ENCODE results near the gene LCN6.
"Not testable (repeated sequence)": the region's sequence is repeated elsewhere in the genome, so short reads cannot be mapped to it uniquely, and the experiment has no call there.

LCN6 gene

DNA sequence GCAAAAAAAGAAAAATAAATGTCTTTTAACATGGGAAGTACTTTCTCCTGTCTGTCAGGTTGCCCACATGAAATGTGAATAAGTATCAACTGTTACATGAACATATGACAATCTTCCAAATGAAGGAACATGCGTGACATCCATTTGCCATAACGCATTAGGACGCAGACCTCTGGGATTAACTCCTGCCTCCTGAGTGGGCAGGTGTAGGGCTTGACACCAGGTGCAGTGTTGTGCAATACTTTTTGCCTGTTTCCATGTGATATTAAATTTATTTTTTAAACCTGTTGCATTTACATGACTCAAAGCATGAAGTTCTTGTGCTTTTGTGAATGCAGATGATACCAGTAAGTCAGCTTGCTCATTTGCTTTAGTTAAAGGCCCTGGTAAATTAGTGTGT, 34.1 kb upstream of the LCN6 start:
- no peak for DNase-seq (ENCODE audit: low read depth)

DNA sequence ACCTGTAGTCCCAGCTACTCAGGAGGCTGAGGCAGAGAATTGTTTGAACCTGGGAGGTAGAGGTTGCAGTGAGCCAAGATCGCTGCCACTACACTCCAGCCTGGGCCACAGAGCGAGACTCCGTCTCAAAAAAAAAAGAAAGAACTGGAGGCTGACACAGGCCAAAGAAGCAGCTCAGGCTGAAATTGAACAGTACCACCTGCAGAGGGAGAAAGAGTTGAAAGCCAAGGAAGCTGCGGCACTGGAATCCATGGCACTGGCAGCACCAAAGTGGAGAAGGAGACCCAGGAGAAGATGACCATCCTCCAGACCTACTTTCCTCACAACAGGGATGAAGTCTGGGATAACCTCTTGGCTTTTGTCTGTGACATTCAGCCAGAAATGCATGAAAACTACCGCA, 31.5 kb upstream of the LCN6 start:
- DNase-seq (ENCODE audit: low read depth), result no peak

DNA sequence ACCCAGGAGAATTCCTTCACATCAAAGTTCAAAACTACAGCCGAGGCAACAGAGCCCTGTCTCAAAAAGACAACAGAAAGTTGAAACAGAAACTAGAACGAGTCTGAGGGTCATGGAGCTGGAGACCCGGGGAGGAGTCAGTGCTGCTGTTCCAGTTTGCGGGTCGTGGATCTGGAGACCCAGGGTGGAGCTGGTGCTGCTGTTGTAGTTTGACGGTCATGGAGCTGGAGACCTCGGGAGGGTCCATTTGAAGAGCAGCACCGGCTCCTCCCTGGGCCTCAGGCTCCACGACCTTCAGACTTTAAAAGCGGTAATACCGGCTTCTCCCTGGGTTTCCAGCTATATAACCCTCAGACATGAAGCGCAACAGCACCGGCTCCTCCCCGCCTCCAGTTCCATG, 29.0 kb upstream of the LCN6 start:
- DNase-seq (ENCODE audit: low read depth), result no peak

DNA sequence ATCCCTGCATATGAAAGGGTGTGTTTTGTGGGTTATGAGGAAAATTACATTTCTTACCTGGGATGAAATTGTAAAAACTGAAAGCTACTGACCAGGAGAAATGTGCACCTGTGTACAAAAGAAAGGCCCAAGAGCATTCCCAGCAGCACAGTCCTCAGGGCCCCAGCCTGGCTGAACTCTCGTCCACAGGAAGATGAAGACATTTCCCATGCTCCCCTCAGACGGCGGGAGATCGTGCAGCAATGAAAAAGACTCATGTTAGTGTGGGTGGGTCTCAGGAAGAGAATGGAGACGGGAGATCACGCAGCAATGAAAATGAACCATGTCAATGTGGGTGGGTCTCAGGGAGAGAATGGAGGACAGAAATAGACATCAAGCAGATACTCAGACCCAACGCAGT, 28.6 kb upstream of the LCN6 start:
- DNase-seq (ENCODE audit: low read depth), result no peak

DNA sequence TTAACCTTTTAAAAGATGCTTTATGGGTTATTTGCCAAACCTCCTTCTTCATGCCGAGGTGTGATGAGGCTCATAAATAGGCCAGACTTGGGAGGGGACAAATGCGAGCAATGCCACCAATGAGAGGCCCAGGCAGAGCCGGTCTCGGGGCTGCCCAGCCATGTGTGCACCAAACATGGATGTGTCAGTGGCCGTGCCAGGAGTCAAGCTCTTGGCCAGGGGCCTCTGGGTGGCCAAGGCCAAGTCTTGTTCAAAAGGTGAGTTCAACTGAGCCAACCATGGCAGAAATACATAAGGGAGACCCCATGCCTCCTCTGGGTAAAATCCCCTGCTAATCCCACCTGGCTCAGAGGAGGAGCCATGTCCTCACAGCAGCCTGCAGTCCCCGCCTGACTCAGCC, 26.9 kb upstream of the LCN6 start:
- no peak for DNase-seq (ENCODE audit: low read depth)

DNA sequence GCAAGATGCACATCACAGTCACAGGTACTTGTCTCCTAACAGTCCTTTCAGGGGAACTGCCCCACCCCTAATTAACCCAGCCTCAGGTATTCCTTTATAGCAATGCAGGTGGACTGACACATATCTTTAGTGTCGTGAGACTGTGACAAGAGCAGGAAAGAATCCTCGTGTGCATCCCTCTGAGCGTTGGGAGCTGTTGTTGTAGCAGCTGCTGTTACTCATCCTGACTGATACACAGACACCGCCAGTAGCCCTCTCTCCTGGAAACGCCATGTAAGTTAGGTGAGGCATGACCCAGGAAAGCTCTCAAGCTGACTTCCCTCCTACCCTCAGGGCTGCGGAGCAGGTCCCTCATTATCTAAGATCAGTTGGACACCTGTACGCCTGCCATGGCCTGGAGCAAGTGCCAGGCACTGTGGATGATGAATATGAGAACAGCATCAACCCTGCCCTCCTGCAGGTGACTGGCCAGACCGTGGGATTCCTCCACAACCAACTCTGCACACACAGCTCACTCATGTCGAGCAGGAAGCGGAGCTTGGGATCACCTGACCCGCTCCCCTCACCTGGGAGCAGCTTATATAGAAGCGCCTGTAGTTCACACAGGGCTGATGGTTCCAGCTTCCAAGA, 26.2 kb upstream of the LCN6 start:
- no peak for DNase-seq (ENCODE audit: low read depth)

DNA sequence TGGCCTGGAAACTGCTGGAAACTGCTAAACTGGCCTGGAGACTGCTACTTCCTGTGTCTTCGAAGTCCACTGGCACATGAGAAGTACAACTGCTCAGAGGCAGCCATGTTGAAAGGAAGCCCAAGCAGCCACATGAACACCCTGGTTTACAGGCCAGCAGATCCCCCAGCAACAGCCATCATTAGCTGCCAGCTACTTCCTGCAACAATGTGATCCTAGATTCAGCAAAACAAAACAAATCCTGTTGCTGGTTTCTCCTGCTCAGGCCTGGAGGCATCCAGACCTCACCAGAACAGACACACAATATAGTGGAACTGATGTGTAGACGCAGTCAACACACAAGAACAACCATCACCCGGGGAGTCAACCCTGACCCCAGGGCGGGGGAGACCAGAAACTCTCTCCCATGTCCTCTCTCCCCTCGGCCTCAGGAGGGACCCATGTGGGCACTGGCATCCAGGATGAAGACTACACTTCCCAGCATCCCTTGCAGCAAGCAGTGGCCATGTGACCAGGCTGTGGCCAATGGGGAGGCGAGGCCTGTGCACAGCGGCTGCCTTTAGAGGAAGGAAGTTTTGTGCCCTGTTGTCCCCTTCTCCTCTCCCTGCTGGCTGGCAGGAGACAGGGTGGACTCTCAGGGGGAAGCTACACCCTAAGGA, 25.2 kb upstream of the LCN6 start:
- DNase-seq (ENCODE audit: low read depth), result peak; percentile 31

DNA sequence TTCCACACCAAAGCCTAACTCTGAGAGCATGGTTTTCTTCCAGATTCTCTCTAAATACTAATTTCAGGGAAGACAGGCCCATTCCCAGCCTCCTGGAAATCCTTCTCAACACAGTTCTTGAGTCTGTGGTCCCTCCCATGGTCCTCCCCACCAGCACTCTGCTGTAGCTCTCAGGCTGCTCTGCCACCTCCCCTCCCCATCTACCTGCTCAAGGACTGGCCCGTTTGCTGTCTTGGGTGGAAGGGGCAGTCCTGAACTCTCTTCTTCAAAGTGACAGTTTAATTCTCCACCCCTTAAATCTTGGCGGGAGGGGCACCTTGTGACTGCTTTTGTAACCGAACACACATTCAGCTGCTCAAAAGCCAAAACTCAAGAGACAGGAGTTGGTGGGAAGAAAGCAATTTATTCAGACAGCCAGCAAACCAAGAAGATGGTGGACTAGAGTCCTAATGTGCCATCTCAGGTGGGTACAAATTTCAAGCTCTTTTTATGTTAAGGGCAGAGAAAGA, 23.6 kb upstream of the LCN6 start:
- DNase-seq (ENCODE audit: low read depth), result no peak

DNA sequence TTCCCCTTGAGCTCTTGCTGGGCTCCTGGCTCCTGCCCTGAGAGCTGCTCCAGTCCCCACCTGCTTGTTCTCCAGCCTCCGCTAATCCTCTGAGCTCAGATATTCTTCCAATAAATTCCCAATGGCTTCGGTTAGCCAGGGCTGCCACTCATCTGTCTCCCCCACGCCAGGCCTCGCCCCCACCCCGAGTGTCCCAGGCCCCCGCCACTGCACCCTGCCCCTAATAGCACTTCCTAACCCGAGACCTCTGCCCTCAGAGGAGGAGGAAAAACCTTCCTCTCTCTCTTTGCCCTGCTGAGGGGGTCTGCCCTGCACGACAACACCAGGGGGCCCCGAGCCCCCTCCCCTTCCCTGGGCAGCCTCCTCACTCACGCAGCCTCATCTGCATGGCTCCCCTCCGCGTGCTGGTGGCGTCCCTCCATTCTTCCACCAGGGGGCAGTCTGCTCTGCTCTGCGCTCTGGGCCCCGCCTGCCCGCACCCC, 21.4 kb upstream of the LCN6 start:
- DNase-seq (ENCODE audit: low read depth), result no peak

DNA sequence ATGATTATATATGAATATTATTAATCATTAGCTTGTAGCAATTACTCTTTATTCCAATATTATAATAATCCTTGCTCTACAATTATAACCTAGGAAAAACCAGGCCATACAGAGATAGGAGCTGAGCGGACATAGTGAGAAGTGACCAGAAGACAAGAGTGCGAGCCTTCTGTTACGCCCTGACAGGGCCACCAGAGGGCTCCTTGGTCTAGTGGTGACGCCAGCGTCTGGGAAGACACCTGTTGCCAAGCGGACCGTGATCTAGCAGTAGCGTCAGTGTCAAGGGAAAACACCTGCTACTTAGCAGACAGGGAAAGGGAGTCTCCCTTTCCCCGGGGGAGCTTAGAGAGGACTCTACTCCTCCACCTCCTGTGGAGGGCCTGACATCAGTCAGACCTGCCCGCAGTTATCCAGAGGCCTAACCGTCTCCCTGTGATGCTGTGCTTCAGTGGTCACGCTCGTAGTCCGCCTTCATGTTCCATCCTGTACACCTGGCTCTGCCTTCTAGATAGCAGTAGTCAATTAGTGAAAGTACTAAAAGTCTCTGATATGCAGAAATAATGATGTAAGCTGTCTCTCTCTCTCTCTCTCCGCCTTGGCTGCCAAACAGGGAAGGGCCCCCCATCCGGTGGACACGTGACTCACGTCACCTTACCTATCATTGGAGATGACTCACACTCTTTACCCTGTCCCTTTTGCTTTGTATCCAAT, 18.2 kb upstream of the LCN6 start:
- peak; percentile 50 for DNase-seq (ENCODE audit: low read depth)

DNA sequence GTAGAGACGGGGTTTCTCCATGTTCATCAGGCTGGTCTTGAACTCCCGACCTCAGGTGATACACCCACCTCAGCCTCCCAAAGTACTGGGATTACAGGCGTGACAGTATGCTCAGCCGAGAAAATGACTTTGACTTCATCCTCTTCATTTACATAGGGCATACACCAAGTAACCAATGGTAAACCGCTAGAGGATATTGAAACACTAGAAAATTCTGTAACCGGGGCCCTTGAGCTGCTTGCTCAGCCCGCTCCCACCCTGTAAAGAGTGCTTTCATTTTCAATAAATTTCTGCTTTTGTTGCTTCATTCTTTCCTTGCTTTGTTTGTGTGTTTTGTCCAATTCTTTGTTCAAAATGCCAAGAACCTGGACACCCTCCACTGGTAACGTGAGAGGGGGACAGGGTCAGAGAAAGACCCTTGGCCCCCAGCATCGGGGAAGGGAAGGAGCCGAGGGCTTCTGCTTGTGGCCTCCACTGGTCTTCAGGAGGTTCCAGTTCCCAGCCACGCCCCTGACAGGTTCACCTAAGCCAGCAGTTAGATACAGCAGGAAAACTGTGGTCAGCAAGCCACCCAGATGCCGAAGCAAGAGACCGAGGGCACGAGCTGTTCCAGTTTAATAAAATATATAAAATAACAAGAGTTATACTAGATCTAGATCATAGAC, 17.6 kb upstream of the LCN6 start:
- not testable (repeated sequence) for DNase-seq (ENCODE audit: low read depth)

DNA sequence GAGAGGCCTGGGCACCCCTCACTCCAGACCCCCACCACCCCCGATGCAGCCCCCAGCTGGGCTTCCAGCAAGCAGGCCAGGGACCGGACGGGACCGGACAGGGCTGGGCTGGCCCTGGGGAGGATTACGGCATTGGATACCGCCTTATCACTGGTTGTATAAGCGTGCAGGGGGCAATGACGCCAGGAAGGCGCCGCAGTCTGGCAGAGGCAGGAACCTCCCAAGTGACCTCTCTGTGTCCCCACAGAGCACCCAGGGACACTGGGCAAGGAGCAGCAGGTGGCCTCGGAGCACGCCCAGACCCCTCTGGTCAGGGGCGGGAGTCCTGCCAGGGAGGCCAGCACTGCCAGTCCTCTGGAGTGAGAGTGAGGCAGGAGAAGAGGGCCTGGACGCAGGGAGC, 16.7 kb upstream of the LCN6 start:
- DNase-seq (ENCODE audit: low read depth), result no peak

DNA sequence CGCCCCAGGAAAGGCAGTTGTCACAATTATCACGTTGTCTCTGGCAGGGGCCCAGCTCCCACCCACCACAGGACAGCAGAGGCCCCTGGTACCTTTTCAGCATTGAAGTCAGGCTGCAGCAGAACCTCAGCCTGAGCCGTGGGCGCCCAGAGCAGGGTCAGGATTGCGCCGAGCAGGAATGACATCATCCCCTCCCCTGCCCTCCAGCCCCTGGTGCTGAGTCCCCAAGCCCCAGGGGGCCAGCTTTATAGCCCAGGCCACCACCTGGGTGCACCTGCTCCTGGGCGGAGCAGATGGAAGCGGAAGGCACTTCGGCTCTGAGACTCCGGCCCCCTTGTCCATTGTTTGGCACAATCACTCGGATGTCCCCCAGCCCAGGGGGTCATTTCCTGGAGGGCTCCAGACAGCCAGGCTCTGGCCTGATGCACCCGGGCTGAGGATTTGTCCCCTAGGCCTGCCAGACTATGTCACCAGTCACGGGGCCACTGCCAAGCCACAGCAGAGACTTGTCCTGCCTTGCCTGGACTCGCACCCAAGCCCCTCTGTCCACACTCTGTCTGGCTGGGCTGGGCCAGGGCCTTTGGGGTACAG, 16.1 kb upstream of the LCN6 start, which contains the start of gene LCN15:
Gene LCN15, minus strand, starts transcription at position 218 of the 591 bp plus-strand sequence. Its CDS starts 30 bp downstream, at position 188.
- DNase-seq (ENCODE audit: low read depth), result no peak

DNA sequence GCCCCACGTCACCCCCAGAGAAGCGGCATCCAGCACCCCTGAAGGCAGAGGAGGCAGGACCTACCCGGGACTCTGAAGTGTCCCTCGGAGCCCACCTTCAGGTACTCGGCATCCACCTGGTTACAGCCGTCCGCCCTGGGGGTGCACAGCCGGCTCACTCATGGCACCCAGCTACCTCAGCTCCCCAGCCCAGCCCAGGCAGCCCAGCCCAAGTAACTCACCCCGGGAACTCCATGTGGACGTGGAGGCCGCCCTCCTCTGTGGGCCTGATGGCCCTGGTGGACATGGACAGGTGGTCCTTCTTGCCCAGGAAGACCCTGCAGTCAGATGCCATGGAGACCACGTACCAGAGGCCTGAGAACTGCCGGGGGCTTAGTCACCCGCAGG, 15.3 kb upstream of the LCN6 start:
- no peak for DNase-seq (ENCODE audit: low read depth)

DNA sequence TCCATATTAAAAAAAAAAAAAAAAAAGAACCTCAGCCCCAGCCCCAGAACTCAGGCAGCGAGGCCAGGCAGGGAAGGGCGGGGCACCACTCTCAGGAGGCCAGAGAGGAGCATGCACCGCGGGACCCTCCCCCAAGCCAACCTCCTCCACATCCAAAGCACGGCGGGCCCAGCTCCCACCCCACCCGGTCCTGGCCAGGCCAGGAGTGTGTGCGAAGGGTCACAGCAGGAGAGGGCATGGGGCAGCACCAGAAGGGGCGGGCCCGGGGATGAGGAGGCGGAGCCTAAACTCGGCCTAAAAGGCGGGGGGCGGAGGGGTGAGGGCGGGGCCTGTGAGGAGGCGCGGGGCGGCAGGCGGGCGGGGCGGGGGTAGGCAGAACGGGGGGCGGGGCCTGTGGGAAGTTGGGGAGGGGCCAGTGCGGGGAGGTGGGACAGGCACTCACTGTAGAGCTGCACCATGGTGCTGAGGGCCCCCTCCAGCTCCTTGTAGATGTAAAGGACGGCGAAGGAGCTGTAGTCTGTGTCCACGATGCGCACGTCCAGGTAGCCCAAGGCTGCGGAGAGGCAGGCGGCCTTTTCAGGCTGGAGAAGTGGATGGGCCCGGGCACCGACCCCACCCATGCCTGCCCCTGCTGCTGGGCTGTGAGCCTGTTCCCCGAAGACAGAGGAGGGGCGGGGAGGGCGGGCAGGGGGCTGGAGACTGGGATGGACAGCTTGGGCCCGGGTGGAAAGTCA, 14.8 kb upstream of the LCN6 start:
- DNase-seq (ENCODE audit: low read depth), result peak; percentile 21

DNA sequence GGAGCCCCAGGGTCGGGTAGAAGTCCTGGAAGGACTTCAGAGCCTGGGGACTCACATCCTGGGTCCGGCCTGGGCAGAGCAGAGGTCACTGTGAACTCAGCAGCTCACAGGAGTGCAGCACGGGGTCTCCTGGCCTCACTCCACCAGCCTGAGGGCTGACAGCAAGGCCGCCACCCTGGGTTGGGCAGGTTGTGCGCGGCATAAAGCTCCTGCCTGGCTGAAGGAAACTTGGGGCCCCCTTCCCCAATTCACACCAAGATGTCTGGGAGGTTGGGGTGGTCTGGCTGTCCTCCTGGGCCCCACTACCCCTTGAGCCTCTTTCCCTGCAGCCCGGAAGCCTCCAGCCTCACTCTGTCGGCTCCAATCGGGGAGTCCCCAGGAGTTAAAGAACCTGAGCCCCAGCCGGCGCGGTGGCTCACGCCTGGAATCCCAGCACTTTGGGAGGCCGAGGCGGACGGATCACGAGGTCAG, 13.9 kb upstream of the LCN6 start:
- DNase-seq (ENCODE audit: low read depth), result no peak

DNA sequence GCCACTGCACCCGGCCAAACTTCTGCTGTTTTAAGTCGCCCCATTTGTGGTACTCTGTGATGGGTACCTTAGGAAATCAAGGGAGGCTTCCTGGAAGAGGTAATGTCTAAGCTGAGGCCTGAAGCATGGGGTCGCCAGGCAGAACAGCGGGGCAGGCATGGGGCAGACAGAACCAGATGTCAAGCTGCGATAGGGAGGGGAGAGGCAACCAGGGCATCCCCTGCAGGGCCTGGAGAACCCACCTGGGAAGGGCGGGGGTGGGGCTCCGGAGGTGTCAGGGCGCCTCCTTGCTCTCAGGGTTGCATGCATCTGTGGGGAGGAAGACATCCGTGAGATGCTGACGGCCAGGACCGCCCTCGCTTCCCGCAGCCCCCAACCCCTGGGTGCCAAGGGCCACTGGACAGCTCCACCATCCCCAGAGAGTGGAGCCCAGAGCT, 13.2 kb upstream of the LCN6 start:
- DNase-seq (ENCODE audit: low read depth), result no peak

DNA sequence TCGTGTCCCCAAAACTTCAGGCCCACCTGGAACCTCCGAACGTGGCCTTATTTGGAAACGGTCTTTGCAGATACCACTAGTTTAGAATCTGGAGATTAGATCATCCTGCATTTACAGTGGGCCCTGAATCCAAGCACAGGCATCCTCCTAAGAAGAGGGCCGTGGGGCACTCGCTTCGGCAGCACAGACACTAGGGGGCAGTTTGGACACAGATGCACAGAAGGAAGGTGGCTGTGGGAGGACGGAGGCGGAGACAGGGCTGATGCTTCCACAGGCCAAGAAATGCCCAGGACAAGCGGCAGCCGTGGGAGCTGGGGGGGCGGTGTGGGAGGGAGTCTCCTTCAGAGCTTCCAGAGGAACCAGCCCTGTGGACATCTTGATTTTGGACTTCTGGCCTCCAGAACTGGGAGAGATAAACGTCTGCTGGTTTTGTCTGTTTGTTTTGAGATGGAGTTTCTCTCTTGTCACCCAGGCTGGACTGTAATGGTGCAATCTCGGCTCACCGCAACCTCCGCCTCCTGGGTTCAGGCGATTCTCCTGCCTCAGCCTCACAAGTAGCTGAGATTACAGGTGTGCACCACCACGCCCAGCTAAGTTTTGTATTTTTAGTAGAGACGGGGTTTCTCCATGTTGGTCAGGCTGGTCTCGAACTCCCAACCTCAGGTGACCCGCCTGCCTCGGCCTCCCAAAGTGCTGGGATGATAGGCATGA, 12.7 kb upstream of the LCN6 start:
- peak; percentile 79 for DNase-seq (ENCODE audit: low read depth)

DNA sequence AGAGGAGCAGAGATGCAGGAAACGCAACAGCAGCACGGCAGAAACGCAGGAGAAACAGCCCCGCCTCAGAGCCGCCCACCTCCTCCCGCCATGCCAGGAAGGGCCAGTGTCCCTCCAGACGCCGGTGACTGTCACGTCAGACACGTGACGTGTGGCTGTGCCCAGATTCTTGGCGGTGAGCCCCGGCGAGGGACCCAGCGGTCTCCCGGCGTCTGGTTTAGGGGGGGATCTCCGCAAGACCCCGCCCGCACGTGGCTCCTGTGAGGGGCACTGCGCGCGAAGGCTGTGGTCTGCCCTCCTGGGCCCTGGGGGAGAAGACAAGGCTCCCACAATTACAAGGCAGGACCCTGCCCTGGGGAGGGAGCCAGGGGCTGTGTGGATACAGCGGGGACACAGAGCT, 12.1 kb upstream of the LCN6 start:
- DNase-seq (ENCODE audit: low read depth), result no peak
